Right lobe of liver (tissue), 4 donors: ENCODE data around the gene TNNT3.

Source experiments
- CTCF ChIP-seq, 4 donors: fragments of 200-600 bp in 3 of 4; fragments of 450-650 bp in 1 of 4; IDR thresholded peaks; one replicate each; pipeline versions ENCODE4 v1.5.1 to v1.8.0; 2016 to 2022; ENCODE audit warnings: antibody characterized with exemption in 4 of 4, mild to moderate bottlenecking in 2 of 4
- POLR2A ChIP-seq: fragments of 450-650 bp; IDR thresholded peaks from one replicate; pipeline ENCODE4 v1.6.1; 2017; ENCODE audit warnings: antibody characterized with exemption, mild to moderate bottlenecking
- donor health status: DM: no; HTN: no; CAD: no.
- donor health status: DM: no; HTN: no; CAD: no.
- donor health status: DM: no; HTN: yes; CAD: no.

DNA sequence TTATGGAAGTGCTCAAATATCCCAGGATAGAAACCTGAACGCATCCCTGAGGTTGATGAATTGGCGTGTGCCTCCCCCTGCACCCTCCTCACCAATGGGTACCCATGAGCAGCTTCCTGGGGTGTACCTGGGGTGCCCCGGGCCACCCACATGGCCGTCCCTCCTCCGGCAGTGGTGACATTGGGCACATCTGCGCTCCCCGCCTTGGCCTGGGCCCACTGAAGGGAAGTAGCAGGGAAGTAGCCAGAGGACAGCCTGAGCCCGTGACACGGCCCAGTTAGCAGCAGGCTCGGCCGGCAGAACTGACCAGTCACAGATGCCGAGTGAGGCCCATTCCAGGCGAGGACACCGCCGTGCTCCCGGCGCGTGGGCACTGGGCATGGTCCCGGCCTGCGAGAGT, 44.4 kb downstream of the TNNT3 start:
- TF ChIP-seq CTCF (IDR thresholded peaks at IDR 0.05) = no peak
- no peak for TF ChIP-seq POLR2A
